Central memory CD8-positive, alpha-beta T cell (primary cell): Measurements from ENCODE around the gene NT5C3A.
A peak's percentile ranks its signal among the peaks of the same experiment; 100 is the strongest.

Experiments
- ATAC-seq: fragments of 150-1000 bp; cut with Tn5 transposase; replicated peaks from 2 replicates; pipeline ENCODE4 v1.10.0; 2022; ENCODE audit warnings: mild to moderate bottlenecking, moderate FRiP score, moderate number of reproducible peaks; ENCODE audit not compliant: poor library complexity, severe bottlenecking; ENCODE audit errors: extremely low read depth
- DNase-seq, 2 donors: peaks; one replicate each; pipeline ENCODE4 v3.0.0; 2021; ENCODE audit warnings: low spot score in 2 of 2
- H3K27ac Mint-ChIP-seq: one replicate; pipeline ENCODE4 v1.8.0; 2022; ENCODE audit warnings: low read depth, mild to moderate bottlenecking, moderate library complexity, mixed read lengths
- H3K27me3 Mint-ChIP-seq: one replicate; pipeline ENCODE4 v1.8.0; 2022; ENCODE audit warnings: mixed read lengths
- H3K36me3 Mint-ChIP-seq: one replicate; pipeline ENCODE4 v1.8.0; 2022; ENCODE audit warnings: mild to moderate bottlenecking, moderate library complexity, mixed read lengths; ENCODE audit not compliant: insufficient read depth
- H3K4me1 Mint-ChIP-seq: one replicate; pipeline ENCODE4 v1.8.0; 2022; ENCODE audit warnings: mixed read lengths
- H3K4me3 Mint-ChIP-seq: one replicate; pipeline ENCODE4 v1.8.0; 2022; ENCODE audit warnings: mild to moderate bottlenecking, moderate library complexity, mixed read lengths
- H3K9me3 Mint-ChIP-seq: one replicate; pipeline ENCODE4 v1.8.0; 2022; ENCODE audit warnings: mixed read lengths

Gene NT5C3A

GRCh38 chr7:33067921-33068320 is 5.3 kb upstream of the NT5C3A start:
- Mint-ChIP-seq H3K27ac (no peak overlapping the region), H3K4me1 (peaks cover 6% of the 10 kb centered on the region), H3K36me3 (peaks cover 2% of the 10 kb centered on the region), H3K9me3 (no peaks in the 10 kb centered on the region), H3K27me3 (peaks cover 32% of the 10 kb centered on the region), H3K4me3 (no peak overlapping the region)
- ATAC-seq (no peak), DNase-seq (no peak)

- H3K27me3 Mint-ChIP-seq: peaks cover 20% of the 10 kb centered on the region
- H3K36me3 Mint-ChIP-seq: peaks cover 5% of the 10 kb centered on the region
- H3K4me3 Mint-ChIP-seq: no peak overlapping the region
- H3K27ac Mint-ChIP-seq: no peak overlapping the region
- DNase-seq (no peak), ATAC-seq (no peak)
- peaks cover 6% of the 10 kb centered on the region for H3K4me1 Mint-ChIP-seq
- no peaks in the 10 kb centered on the region for H3K9me3 Mint-ChIP-seq
Observed at GRCh38 chr7:33066771-33067170, 4.2 kb upstream of the NT5C3A start.

GRCh38 chr7:33065981-33066380 is 3.4 kb upstream of the NT5C3A start:
- ATAC-seq (no peak), DNase-seq (no peak)
- Mint-ChIP-seq H3K27ac (no peak overlapping the region), H3K36me3 (peaks cover 6% of the 10 kb centered on the region), H3K4me1 (peaks cover 7% of the 10 kb centered on the region), H3K4me3 (no peak overlapping the region), H3K27me3 (peaks cover 12% of the 10 kb centered on the region), H3K9me3 (no peaks in the 10 kb centered on the region)

GRCh38 chr7:33062782-33063443 is 337 bp upstream of the NT5C3A start:
- DNase-seq (peak; percentile 86 to 87), ATAC-seq (peak; percentile 94)
- H3K9me3 Mint-ChIP-seq: no peaks in the 10 kb centered on the region
- H3K36me3 Mint-ChIP-seq: peaks cover 6% of the 10 kb centered on the region
- H3K4me3 Mint-ChIP-seq: peak overlapping the region; percentile 91
- H3K4me1 Mint-ChIP-seq: peaks cover 35% of the 10 kb centered on the region
- peak overlapping the region; percentile 93 for H3K27ac Mint-ChIP-seq
- H3K27me3 Mint-ChIP-seq: no peaks in the 10 kb centered on the region

- no peak for DNase-seq
- no peak for ATAC-seq
- H3K36me3 Mint-ChIP-seq: peaks cover 6% of the 10 kb centered on the region
- H3K4me3 Mint-ChIP-seq: peak overlapping the region; percentile 91
- no peaks in the 10 kb centered on the region for H3K9me3 Mint-ChIP-seq
- peaks cover 38% of the 10 kb centered on the region for H3K4me1 Mint-ChIP-seq
- no peaks in the 10 kb centered on the region for H3K27me3 Mint-ChIP-seq
- peak overlapping the region; percentile 93 for H3K27ac Mint-ChIP-seq
Observed at GRCh38 chr7:33061282-33061937, 1.2 kb downstream of the NT5C3A start.

- ATAC-seq (no peak), DNase-seq (no peak)
- H3K9me3 Mint-ChIP-seq: no peaks in the 10 kb centered on the region
- peaks cover 6% of the 10 kb centered on the region for H3K36me3 Mint-ChIP-seq
- peaks cover 47% of the 10 kb centered on the region for H3K4me1 Mint-ChIP-seq
- H3K4me3 Mint-ChIP-seq: no peak overlapping the region
- peak overlapping the region; percentile 70 for H3K27ac Mint-ChIP-seq
- no peaks in the 10 kb centered on the region for H3K27me3 Mint-ChIP-seq
Observed at GRCh38 chr7:33059635-33060034, 2.9 kb downstream of the NT5C3A start.

GRCh38 chr7:33055158-33055557 is 7.4 kb downstream of the NT5C3A start:
- no peaks in the 10 kb centered on the region for H3K27me3 Mint-ChIP-seq
- ATAC-seq (no peak), DNase-seq (no peak)
- H3K9me3 Mint-ChIP-seq: no peaks in the 10 kb centered on the region
- H3K4me3 Mint-ChIP-seq: no peak overlapping the region
- peaks cover 1% of the 10 kb centered on the region for H3K36me3 Mint-ChIP-seq
- peak overlapping the region; percentile 85 for H3K27ac Mint-ChIP-seq
- peaks cover 59% of the 10 kb centered on the region for H3K4me1 Mint-ChIP-seq

GRCh38 chr7:33054261-33054964 is 8.2 kb downstream of the NT5C3A start:
- H3K27me3 Mint-ChIP-seq: no peaks in the 10 kb centered on the region
- H3K4me3 Mint-ChIP-seq: no peak overlapping the region
- peaks cover 53% of the 10 kb centered on the region for H3K4me1 Mint-ChIP-seq
- ATAC-seq (peak; percentile 84), DNase-seq (no peak)
- peak overlapping the region; percentile 85 for H3K27ac Mint-ChIP-seq
- no peaks in the 10 kb centered on the region for H3K9me3 Mint-ChIP-seq
- H3K36me3 Mint-ChIP-seq: peaks cover 1% of the 10 kb centered on the region

- Mint-ChIP-seq H3K9me3 (no peaks in the 10 kb centered on the region), H3K36me3 (peaks cover 1% of the 10 kb centered on the region), H3K4me3 (no peak overlapping the region), H3K27ac (peak overlapping the region; percentile 85), H3K4me1 (peaks cover 46% of the 10 kb centered on the region), H3K27me3 (no peaks in the 10 kb centered on the region)
- DNase-seq (no peak), ATAC-seq (no peak)
Observed at GRCh38 chr7:33053721-33054120, 8.9 kb downstream of the NT5C3A start.

GRCh38 chr7:33050535-33051318 is 11.8 kb downstream of the NT5C3A start:
- H3K27ac Mint-ChIP-seq: no peak overlapping the region
- ATAC-seq (no peak), DNase-seq (no peak)
- peaks cover 36% of the 10 kb centered on the region for H3K4me1 Mint-ChIP-seq
- peaks cover 1% of the 10 kb centered on the region for H3K36me3 Mint-ChIP-seq
- H3K4me3 Mint-ChIP-seq: no peak overlapping the region
- no peaks in the 10 kb centered on the region for H3K27me3 Mint-ChIP-seq
- H3K9me3 Mint-ChIP-seq: no peaks in the 10 kb centered on the region

- no peaks in the 10 kb centered on the region for H3K9me3 Mint-ChIP-seq
- no peaks in the 10 kb centered on the region for H3K36me3 Mint-ChIP-seq
- no peak overlapping the region for H3K27ac Mint-ChIP-seq
- no peaks in the 10 kb centered on the region for H3K27me3 Mint-ChIP-seq
- DNase-seq: no peak
- no peak overlapping the region for H3K4me3 Mint-ChIP-seq
- no peak for ATAC-seq
- peaks cover 32% of the 10 kb centered on the region for H3K4me1 Mint-ChIP-seq
Observed at GRCh38 chr7:33048704-33049103, 13.9 kb downstream of the NT5C3A start.

GRCh38 chr7:33048257-33048656 is 14.3 kb downstream of the NT5C3A start:
- no peaks in the 10 kb centered on the region for H3K9me3 Mint-ChIP-seq
- DNase-seq (no peak), ATAC-seq (no peak)
- no peaks in the 10 kb centered on the region for H3K36me3 Mint-ChIP-seq
- H3K4me3 Mint-ChIP-seq: no peak overlapping the region
- H3K27ac Mint-ChIP-seq: peak overlapping the region; percentile 32
- H3K27me3 Mint-ChIP-seq: no peaks in the 10 kb centered on the region
- H3K4me1 Mint-ChIP-seq: peaks cover 36% of the 10 kb centered on the region
